ENCODE measurements around the gene NCAPD3.

DNA sequence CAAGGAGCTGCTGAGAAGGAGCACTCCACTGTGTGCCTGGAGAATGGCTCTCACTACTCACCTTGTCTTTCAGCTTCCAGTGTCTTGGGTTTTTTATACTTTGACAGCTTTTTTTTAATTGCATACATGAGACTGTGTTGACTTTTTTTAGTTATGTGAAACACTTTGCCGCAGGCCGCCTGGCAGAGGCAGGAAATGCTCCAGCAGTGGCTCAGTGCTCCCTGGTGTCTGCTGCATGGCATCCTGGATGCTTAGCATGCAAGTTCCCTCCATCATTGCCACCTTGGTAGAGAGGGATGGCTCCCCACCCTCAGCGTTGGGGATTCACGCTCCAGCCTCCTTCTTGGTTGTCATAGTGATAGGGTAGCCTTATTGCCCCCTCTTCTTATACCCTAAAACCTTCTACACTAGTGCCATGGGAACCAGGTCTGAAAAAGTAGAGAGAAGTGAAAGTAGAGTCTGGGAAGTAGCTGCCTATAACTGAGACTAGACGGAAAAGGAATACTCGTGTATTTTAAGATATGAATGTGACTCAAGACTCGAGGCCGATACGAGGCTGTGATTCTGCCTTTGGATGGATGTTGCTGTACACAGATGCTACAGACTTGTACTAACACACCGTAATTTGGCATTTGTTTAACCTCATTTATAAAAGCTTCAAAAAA, 72.6 kb downstream of the NCAPD3 start:
- TF ChIP-seq, protein P1, sequence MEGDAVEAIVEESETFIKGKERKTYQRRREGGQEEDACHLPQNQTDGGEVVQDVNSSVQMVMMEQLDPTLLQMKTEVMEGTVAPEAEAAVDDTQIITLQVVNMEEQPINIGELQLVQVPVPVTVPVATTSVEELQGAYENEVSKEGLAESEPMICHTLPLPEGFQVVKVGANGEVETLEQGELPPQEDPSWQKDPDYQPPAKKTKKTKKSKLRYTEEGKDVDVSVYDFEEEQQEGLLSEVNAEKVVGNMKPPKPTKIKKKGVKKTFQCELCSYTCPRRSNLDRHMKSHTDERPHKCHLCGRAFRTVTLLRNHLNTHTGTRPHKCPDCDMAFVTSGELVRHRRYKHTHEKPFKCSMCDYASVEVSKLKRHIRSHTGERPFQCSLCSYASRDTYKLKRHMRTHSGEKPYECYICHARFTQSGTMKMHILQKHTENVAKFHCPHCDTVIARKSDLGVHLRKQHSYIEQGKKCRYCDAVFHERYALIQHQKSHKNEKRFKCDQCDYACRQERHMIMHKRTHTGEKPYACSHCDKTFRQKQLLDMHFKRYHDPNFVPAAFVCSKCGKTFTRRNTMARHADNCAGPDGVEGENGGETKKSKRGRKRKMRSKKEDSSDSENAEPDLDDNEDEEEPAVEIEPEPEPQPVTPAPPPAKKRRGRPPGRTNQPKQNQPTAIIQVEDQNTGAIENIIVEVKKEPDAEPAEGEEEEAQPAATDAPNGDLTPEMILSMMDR (IDR thresholded peaks at IDR 0.05), result no peak
- TF ChIP-seq POLR2A (IDR thresholded peaks at IDR 0.05), result no peak

All from ovary (tissue), 3 donors.